OCI-LY7 (cell line): ENCODE results near the gene SUPT5H. TPM values are rescaled to one million over a fixed set of nuclear protein-coding genes. Genes with fewer than 3 reads are reported as not detected.

Source experiments
- BruUV-seq: library from RNA; stranded (reverse); fragments of 400-500 nt; replicated peaks from 2 replicates; lab custom pipeline; 2021; lab: Mats Ljungman, UMichigan
- CTCF ChIA-PET: fragments of 300-600 bp; sonication (Branson Sonifier 250); formaldehyde crosslinking; loops from one replicate; lab custom pipeline; 2022; ENCODE audit warnings: antibody characterized with exemption; ENCODE audit not compliant: unreplicated experiment; lab: Charles Lee
- POLR2A ChIA-PET: fragments of 300-600 bp; sonication (Branson Sonifier 250); formaldehyde crosslinking; loops from one replicate; lab custom pipeline; 2022; ENCODE audit warnings: antibody characterized with exemption; lab: Charles Lee
- DNase-seq: peaks from one replicate; pipeline ENCODE4 v3.0.0-alpha.2; 2015; ENCODE audit warnings: low spot score
- H2AFZ ChIP-seq: fragments of 200-600 bp; sonication (generic), shearing (Covaris generic); 2 replicates; pipeline ENCODE4 v1.6.1; 2014; ENCODE audit warnings: mild to moderate bottlenecking, antibody characterized with exemption, low read length, moderate library complexity
- H3K27ac ChIP-seq: fragments of 200-600 bp; sonication (generic); 2 replicates; pipeline ENCODE4 v1.5.1; 2014; ENCODE audit warnings: mixed run types, low read depth, mild to moderate bottlenecking, moderate library complexity, low read length, inconsistent platforms; ENCODE audit not compliant: poor library complexity, severe bottlenecking
- H3K36me3 ChIP-seq: fragments of 200-600 bp; sonication (generic); 2 replicates; pipeline ENCODE4 v1.6.1; 2014; ENCODE audit warnings: mild to moderate bottlenecking, antibody characterized with exemption, low read length, moderate library complexity, mixed read lengths; ENCODE audit not compliant: insufficient read depth
- H3K4me1 ChIP-seq: fragments of 200-600 bp; sonication (generic); 2 replicates; pipeline ENCODE4 v1.5.1; 2014; ENCODE audit warnings: mild to moderate bottlenecking, low read length; ENCODE audit not compliant: insufficient read depth, poor library complexity, severe bottlenecking
- H3K4me2 ChIP-seq: fragments of 200-600 bp; sonication (generic); 2 replicates; pipeline ENCODE4 v1.6.1; 2014; ENCODE audit warnings: mild to moderate bottlenecking, low read length
- H3K4me3 ChIP-seq: fragments of 200-600 bp; sonication (generic); 2 replicates; pipeline ENCODE4 v1.5.1; 2014; ENCODE audit warnings: mild to moderate bottlenecking, low read depth, low read length; ENCODE audit not compliant: poor library complexity, severe bottlenecking
- H3K79me2 ChIP-seq: fragments of 200-600 bp; sonication (generic); 2 replicates; pipeline ENCODE4 v1.6.1; 2016; ENCODE audit warnings: low read depth, mild to moderate bottlenecking, low read length, moderate library complexity, mixed read lengths; ENCODE audit not compliant: insufficient read depth
- H3K9me2 ChIP-seq: fragments of 200-600 bp; sonication (generic); 2 replicates; pipeline ENCODE4 v1.6.1; 2016; ENCODE audit warnings: mild to moderate bottlenecking, low read length, mixed read lengths; ENCODE audit not compliant: insufficient read depth
- H3K9me3 ChIP-seq: fragments of 200-600 bp; sonication (generic); 2 replicates; pipeline ENCODE4 v1.6.1; 2014; ENCODE audit warnings: mild to moderate bottlenecking, mixed run types, low read length, mixed read lengths
- H4K20me1 ChIP-seq: fragments of 200-600 bp; sonication (generic); 2 replicates; pipeline ENCODE4 v1.6.1; 2014; ENCODE audit warnings: mild to moderate bottlenecking, antibody characterized with exemption, low read length, moderate library complexity, mixed read lengths; ENCODE audit not compliant: insufficient read depth
- EZH2phosphoT487 ChIP-seq: fragments of 200-600 bp; sonication (generic); IDR thresholded peaks from 2 replicates; pipeline ENCODE4 v1.6.1; 2018; ENCODE audit warnings: low read depth, borderline replicate concordance, mild to moderate bottlenecking, mixed run types, antibody characterized with exemption, low read length, moderate library complexity, mixed read lengths
- intact Hi-C: fragments of 100-400 bp; cut with micrococcal nuclease; formaldehyde crosslinking; loops from one replicate; pipeline ENCODE4 v1.10.0; 2022; ENCODE audit not compliant: unreplicated experiment
- total RNA-seq, 2 experiments: library from RNA; depleted of rRNA in 1 of 2; stranded (reverse); fragments of >200 nt in 1 of 2; shearing (Covaris generic) in 1 of 2; gene quantifications; 2 replicates each; pipeline ENCODE4 v1.2.3, GENCODE V29; 2014 to 2022
- TF ChIP-seq, protein P1 (sequence below): fragments of 200-600 bp; sonication (generic); conservative IDR thresholded peaks from 2 replicates; pipeline ENCODE4 v1.5.1; 2014; ENCODE audit warnings: mild to moderate bottlenecking, antibody characterized with exemption, low read length, moderate library complexity, mixed read lengths

SUPT5H gene
- total RNA-seq, 2 experiments from 2014 or later: 70.1 to 175 TPM

DNA sequence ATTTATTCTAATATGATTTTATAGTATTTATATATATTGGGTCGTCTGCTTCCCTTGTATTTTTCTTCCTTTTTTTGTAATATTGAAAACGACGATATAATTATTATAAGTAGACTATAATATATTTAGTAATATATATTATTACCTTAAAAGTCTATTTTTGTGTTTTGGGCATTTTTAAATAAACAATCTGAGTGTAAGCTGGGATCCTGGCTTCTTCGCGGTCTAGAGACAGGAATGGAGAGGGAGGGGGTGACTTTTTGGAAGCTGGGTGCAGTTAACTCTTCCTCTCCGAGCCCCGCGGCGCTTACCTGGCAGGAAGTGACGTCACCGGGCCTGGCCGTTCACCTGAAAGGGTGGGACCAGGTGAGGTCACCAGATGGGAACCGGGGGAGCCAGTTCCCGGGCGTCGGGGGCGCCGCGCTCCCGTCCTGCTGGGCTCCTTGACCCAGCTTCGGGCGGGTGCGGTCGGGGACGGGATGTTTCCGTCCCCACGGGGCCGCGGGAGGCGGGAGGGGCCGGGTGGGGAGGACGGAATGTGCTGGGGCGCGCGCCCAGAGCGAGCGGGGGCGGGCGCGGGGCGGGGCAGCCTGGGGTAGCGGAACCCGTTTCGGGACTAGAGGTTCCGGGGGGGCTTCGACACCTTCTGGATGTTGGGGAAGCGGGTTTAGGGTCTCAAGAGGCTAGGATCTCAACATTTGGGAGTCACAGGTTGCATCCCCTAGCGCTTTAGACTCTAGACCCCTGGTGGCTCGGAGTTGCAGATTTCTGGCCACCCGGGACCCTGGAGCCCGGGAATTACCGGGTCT is 36.0 kb upstream of the SUPT5H start:
- peaks cover 19% of the 10 kb centered on the region for H3K36me3 ChIP-seq
- peak overlapping the region; percentile 96 for H3K4me3 ChIP-seq
- H3K4me1 ChIP-seq: peaks cover 48% of the 10 kb centered on the region
- ChIA-PET CTCF (no interaction called here), POLR2A (interaction anchor here (3.1 kb wide), 1 partner anchor 11 kb away, joined by 14 read pairs; no protein-coding TSS in a partner anchor)
- peaks cover 40% of the 10 kb centered on the region for H3K79me2 ChIP-seq
- H3K9me2 ChIP-seq: no peaks in the 10 kb centered on the region
- TF ChIP-seq, protein P1, sequence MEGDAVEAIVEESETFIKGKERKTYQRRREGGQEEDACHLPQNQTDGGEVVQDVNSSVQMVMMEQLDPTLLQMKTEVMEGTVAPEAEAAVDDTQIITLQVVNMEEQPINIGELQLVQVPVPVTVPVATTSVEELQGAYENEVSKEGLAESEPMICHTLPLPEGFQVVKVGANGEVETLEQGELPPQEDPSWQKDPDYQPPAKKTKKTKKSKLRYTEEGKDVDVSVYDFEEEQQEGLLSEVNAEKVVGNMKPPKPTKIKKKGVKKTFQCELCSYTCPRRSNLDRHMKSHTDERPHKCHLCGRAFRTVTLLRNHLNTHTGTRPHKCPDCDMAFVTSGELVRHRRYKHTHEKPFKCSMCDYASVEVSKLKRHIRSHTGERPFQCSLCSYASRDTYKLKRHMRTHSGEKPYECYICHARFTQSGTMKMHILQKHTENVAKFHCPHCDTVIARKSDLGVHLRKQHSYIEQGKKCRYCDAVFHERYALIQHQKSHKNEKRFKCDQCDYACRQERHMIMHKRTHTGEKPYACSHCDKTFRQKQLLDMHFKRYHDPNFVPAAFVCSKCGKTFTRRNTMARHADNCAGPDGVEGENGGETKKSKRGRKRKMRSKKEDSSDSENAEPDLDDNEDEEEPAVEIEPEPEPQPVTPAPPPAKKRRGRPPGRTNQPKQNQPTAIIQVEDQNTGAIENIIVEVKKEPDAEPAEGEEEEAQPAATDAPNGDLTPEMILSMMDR: no peak
- no peak for TF ChIP-seq EZH2phosphoT487
- no peaks in the 10 kb centered on the region for H3K9me3 ChIP-seq
- DNase-seq: peak; percentile 77
- no TSS peak for BruUV-seq
- H4K20me1 ChIP-seq: peaks cover 4% of the 10 kb centered on the region
- H2AFZ ChIP-seq: no peak overlapping the region
- peak overlapping the region; percentile 91 for H3K27ac ChIP-seq
- H3K4me2 ChIP-seq: peak overlapping the region; percentile 96
- intact Hi-C loops: loop anchor here (10.0 kb wide), 2 partner anchors 545 to 555 kb away; no protein-coding TSS in a partner anchor

GRCh38 chr19:39410017-39410830 is 35.2 kb upstream of the SUPT5H start:
- Histone ChIP-seq H3K4me2 (peak overlapping the region; percentile 96), H3K79me2 (peaks cover 43% of the 10 kb centered on the region), H3K9me3 (no peaks in the 10 kb centered on the region), H3K27ac (peak overlapping the region; percentile 91), H3K4me3 (peak overlapping the region; percentile 96), H2AFZ (no peak overlapping the region), H3K9me2 (no peaks in the 10 kb centered on the region), H3K4me1 (peaks cover 43% of the 10 kb centered on the region), H4K20me1 (peaks cover 4% of the 10 kb centered on the region), H3K36me3 (peaks cover 19% of the 10 kb centered on the region)
- DNase-seq: peak; percentile 78
- CTCF ChIA-PET: no interaction called here
- TF ChIP-seq, protein P1: no peak
- no peak for TF ChIP-seq EZH2phosphoT487
- POLR2A ChIA-PET: no interaction called here
- intact Hi-C loops: no loop called here
- no TSS peak for BruUV-seq
